ENCODE measurements around the gene ACVRL1. TPM values are rescaled to one million over a fixed set of nuclear protein-coding genes. Genes with fewer than 3 reads are reported as not detected.
"Not testable (repeated sequence)": the region's sequence is repeated elsewhere in the genome, so short reads cannot be mapped to it uniquely, and the experiment has no call there.

The ACVRL1 gene
- total RNA-seq, 1 experiment from 2014 or later, result not detected

DNA sequence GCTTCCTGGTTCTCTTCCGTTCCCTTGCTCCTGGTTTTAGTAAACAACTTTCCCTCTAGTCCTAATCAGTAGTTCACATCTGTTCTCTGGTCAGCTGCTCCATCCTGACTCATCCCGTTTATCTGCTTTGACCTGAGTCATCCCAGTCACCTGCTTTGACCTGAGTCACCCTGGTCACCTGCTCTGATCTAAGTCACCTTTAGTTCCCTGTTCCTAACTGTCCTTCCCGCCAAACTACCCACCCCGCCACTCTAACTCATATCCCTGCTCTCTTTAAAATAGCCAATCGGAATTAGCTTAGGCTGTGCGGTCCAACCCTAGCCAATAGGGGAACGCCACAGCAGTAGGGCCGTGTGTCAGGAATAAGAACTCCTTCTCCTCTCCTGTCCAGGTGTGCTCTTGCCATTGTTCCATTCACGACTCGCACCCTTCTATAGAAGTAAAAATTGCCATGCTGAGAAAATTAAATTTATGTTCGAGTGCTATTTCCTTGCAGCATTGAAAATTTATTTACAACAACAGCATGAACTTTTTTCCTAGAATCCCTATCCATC lies 22.6 kb upstream of the ACVRL1 start:
- ChIA-PET CTCF (interaction anchor here (0.6 to 1.3 kb wide), 3 partner anchors 68 to 194 kb away, joined by 3 to 4 read pairs (median 4); no protein-coding TSS in a partner anchor), POLR2A (interaction anchor here (0.8 kb wide), 1 partner anchor 14 kb away, joined by 3 read pairs; no protein-coding TSS in a partner anchor)
- intact Hi-C loops (cut with micrococcal nuclease), result no loop called here
- Mint-ChIP-seq H3K4me1 (ENCODE audit: insufficient read depth, unreplicated experiment) (peaks cover 14% of the 10 kb centered on the region), H3K9me3 (ENCODE audit: unreplicated experiment) (no peaks in the 10 kb centered on the region), H3K27ac (ENCODE audit: low read depth, unreplicated experiment) (peak overlapping the region; percentile 5), H3K27me3 (ENCODE audit: insufficient read depth, unreplicated experiment) (no peaks in the 10 kb centered on the region), H3K36me3 (ENCODE audit: insufficient read depth, unreplicated experiment) (no peaks in the 10 kb centered on the region), H3K4me3 (ENCODE audit: unreplicated experiment) (no peak overlapping the region)
- peak; percentile 24 for DNase-seq (ENCODE audit: unreplicated experiment)
- TF ChIP-seq, protein P1, sequence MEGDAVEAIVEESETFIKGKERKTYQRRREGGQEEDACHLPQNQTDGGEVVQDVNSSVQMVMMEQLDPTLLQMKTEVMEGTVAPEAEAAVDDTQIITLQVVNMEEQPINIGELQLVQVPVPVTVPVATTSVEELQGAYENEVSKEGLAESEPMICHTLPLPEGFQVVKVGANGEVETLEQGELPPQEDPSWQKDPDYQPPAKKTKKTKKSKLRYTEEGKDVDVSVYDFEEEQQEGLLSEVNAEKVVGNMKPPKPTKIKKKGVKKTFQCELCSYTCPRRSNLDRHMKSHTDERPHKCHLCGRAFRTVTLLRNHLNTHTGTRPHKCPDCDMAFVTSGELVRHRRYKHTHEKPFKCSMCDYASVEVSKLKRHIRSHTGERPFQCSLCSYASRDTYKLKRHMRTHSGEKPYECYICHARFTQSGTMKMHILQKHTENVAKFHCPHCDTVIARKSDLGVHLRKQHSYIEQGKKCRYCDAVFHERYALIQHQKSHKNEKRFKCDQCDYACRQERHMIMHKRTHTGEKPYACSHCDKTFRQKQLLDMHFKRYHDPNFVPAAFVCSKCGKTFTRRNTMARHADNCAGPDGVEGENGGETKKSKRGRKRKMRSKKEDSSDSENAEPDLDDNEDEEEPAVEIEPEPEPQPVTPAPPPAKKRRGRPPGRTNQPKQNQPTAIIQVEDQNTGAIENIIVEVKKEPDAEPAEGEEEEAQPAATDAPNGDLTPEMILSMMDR (IDR thresholded peaks at IDR 0.05; ENCODE audit: unreplicated experiment), result no peak
- BruUV-seq (replicated peaks), result no TSS peak

DNA sequence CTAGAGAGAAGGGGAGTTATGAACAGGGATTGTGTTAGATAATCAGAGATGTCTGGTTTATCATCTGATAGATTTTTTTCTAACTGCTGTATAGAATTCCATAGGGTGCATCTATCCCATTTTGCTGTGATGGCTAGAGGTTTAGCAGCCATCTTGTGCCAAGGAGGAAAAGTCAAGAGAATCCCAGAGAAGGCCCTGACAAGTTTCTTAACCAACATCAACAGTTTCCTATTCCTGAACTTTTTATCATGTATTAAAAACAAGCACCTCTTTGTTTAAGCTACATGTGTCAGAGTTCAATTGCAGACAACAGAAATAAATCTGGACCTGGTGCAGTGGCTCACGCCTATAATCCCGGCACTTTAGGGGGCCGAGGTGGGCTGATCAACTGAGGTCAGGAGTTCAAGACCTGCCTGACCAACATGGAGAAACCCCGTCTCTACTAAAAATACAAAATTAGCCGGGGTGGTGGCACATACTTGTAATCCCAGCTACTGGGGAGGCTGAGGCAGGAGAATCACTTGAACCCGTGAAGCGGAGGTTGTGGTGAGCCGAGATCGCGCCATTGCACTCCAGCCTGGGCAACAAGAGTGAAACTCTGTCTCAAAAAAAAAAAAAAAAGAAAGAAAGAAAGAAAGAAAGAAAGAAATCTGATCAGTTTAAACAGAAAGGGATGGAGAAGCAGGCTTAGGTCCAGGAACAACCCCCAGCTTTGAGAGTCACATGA lies 21.8 kb upstream of the ACVRL1 start:
- Mint-ChIP-seq H3K27ac (ENCODE audit: low read depth, unreplicated experiment) (peak overlapping the region; percentile 74), H3K4me3 (ENCODE audit: unreplicated experiment) (peak overlapping the region; percentile 25), H3K4me1 (ENCODE audit: insufficient read depth, unreplicated experiment) (peaks cover 14% of the 10 kb centered on the region)
- BruUV-seq (replicated peaks); DNase-seq (ENCODE audit: unreplicated experiment); H3K9me3 Mint-ChIP-seq (ENCODE audit: unreplicated experiment); intact Hi-C loops (cut with micrococcal nuclease); H3K27me3 Mint-ChIP-seq (ENCODE audit: insufficient read depth, unreplicated experiment); H3K36me3 Mint-ChIP-seq (ENCODE audit: insufficient read depth, unreplicated experiment): not testable (repeated sequence)
- CTCF ChIA-PET, result interaction anchor here (0.6 to 1.9 kb wide), 8 partner anchors 9 to 464 kb away, joined by 3 to 13 read pairs (median 4); no protein-coding TSS in a partner anchor
- POLR2A ChIA-PET, result interaction anchor here (0.7 to 1.0 kb wide), 2 partner anchors 215 to 495 kb away, joined by 3 to 4 read pairs; no protein-coding TSS in a partner anchor

DNA sequence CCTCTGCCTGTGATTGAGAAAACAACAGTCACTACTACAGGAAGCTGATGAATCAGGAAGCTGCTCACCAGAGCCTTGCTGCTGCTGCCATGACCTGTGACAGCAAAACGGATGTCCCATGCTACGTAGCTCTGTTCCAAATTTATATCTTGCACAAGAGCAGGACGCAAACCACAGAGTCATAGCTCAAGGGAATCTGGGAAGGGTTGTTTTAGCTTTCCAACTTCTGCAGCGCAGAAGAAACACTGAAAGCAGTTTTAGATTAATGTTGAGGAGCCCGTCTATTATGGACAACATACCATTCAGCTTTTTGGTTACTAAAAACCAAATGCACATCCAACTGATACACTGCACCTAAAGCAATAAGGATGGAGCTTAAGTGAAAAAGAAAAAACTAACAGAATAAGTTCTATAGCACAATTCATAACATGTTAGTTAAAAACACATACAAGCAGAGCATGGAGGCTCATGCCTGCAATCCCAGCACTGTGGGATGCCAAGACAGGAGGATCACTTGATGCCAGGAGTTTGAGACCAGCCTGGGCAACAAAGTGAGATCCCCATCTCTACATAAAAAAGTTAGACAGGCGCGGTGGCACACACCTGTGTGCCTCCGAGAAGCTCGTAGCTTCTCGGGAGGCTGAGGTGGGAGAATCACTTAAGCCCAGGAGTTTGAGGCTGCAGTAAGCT lies 21.1 kb upstream of the ACVRL1 start:
- DNase-seq (ENCODE audit: unreplicated experiment), result peak; percentile 81
- H3K27me3 Mint-ChIP-seq (ENCODE audit: insufficient read depth, unreplicated experiment), result no peaks in the 10 kb centered on the region
- peaks cover 14% of the 10 kb centered on the region for H3K4me1 Mint-ChIP-seq (ENCODE audit: insufficient read depth, unreplicated experiment)
- ChIA-PET POLR2A (interaction anchor here (0.6 to 1.0 kb wide), 3 partner anchors 216 to 608 kb away, joined by 3 to 4 read pairs (median 3); no protein-coding TSS in a partner anchor), CTCF (interaction anchor here (0.6 to 1.9 kb wide), 9 partner anchors 9 to 465 kb away, joined by 3 to 13 read pairs (median 4); no protein-coding TSS in a partner anchor)
- intact Hi-C loops (cut with micrococcal nuclease), result no loop called here
- BruUV-seq (replicated peaks), result no TSS peak
- peak overlapping the region; percentile 25 for H3K4me3 Mint-ChIP-seq (ENCODE audit: unreplicated experiment)
- H3K36me3 Mint-ChIP-seq (ENCODE audit: insufficient read depth, unreplicated experiment), result no peaks in the 10 kb centered on the region
- TF ChIP-seq, protein P1 (IDR thresholded peaks at IDR 0.05; ENCODE audit: unreplicated experiment), result no peak
- no peaks in the 10 kb centered on the region for H3K9me3 Mint-ChIP-seq (ENCODE audit: unreplicated experiment)
- H3K27ac Mint-ChIP-seq (ENCODE audit: low read depth, unreplicated experiment), result peak overlapping the region; percentile 74

DNA sequence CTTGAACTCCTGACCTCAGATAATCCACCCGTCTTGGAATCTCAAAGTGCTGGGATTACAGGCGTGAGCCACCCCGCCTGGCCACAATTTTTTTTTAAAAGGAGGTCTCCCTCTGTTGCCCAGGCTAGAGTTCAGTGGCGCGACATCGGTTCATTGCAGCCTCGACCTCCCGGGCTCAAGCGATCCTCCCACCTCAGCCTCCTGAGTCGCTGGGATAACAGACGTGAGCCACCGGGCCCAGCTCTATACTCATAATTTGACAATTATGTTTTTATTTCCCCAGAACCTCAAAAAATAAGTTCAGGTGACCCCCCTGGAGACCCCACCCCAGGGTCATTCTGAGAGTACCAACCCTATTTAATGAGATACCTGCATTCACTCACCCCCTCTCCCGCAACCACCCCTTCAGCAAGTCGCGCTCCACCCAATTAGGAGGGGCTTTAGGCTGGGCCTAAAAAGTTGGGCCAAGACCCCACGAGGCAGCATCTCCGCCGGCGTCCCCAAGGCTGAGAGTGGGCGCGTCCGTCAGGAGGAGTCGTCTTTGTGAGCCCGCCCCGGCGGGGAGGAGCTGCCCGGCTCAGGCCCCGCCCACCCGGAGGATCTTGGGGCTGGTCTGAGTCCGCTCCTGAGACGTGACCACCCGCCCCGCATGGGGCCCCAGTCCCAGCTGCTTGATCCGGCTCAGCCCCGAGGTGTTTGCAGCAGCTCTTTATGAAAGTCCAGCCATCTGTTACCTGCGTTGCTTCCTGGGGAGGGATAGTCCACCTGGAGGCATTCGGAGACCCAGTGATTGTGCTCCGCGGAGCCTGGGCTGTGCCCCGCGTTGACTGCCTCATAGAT lies 19.6 kb upstream of the ACVRL1 start, which contains the start of gene ANKRD33:
ANKRD33 (plus strand) TSS at position 628 of the 840 bp plus-strand sequence; CDS start at position 712, 84 bp downstream.
- no peak within 1 kb of the TSS for H3K27ac Mint-ChIP-seq (ENCODE audit: low read depth, unreplicated experiment)
- no peaks in the 10 kb centered on the region for H3K9me3 Mint-ChIP-seq (ENCODE audit: unreplicated experiment)
- no peaks in the 10 kb centered on the region for H3K27me3 Mint-ChIP-seq (ENCODE audit: insufficient read depth, unreplicated experiment)
- intact Hi-C loops (cut with micrococcal nuclease), result no loop called here
- CTCF ChIA-PET, result interaction anchor here (1.5 to 4.5 kb wide), 3 partner anchors 14 to 138 kb away, joined by 3 to 15 read pairs (median 8); no protein-coding TSS in a partner anchor
- no peak for DNase-seq (ENCODE audit: unreplicated experiment)
- H3K36me3 Mint-ChIP-seq (ENCODE audit: insufficient read depth, unreplicated experiment), result no peaks in the 10 kb centered on the region
- no TSS peak for BruUV-seq (replicated peaks)
- peaks cover 14% of the 10 kb centered on the region for H3K4me1 Mint-ChIP-seq (ENCODE audit: insufficient read depth, unreplicated experiment)
- POLR2A ChIA-PET, result interaction anchor here (0.7 kb wide), 1 partner anchor 11 kb away, joined by 3 read pairs; no protein-coding TSS in a partner anchor
- no peak within 1 kb of the TSS for H3K4me3 Mint-ChIP-seq (ENCODE audit: unreplicated experiment)
- TF ChIP-seq, protein P1 (IDR thresholded peaks at IDR 0.05; ENCODE audit: unreplicated experiment), result no peak
